Adrenal gland (tissue), 5 donors: ENCODE measurements around the gene NOP16.

ENCODE experiments used
- CTCF ChIP-seq, 6 experiments: fragments of 450-650 bp in 4 of 6; fragments of 200-600 bp in 2 of 6; sonication (generic) in 1 of 6; IDR thresholded peaks; 1 replicate in 5 of 6; 2 replicates in 1 of 6; pipeline versions ENCODE4 v1.5.1 to v1.8.0; 2016 to 2021; ENCODE audit warnings: antibody characterized with exemption in 6 of 6, mild to moderate bottlenecking in 2 of 6, moderate library complexity in 1 of 6
- POLR2A ChIP-seq, 2 donors: fragments of 450-650 bp; IDR thresholded peaks; one replicate each; pipeline ENCODE4 v1.6.1; 2017; ENCODE audit warnings: antibody characterized with exemption in 2 of 2, mild to moderate bottlenecking in 2 of 2, moderate library complexity in 1 of 2
- donor health status: DM: no; HTN: no; CAD: no.

DNA sequence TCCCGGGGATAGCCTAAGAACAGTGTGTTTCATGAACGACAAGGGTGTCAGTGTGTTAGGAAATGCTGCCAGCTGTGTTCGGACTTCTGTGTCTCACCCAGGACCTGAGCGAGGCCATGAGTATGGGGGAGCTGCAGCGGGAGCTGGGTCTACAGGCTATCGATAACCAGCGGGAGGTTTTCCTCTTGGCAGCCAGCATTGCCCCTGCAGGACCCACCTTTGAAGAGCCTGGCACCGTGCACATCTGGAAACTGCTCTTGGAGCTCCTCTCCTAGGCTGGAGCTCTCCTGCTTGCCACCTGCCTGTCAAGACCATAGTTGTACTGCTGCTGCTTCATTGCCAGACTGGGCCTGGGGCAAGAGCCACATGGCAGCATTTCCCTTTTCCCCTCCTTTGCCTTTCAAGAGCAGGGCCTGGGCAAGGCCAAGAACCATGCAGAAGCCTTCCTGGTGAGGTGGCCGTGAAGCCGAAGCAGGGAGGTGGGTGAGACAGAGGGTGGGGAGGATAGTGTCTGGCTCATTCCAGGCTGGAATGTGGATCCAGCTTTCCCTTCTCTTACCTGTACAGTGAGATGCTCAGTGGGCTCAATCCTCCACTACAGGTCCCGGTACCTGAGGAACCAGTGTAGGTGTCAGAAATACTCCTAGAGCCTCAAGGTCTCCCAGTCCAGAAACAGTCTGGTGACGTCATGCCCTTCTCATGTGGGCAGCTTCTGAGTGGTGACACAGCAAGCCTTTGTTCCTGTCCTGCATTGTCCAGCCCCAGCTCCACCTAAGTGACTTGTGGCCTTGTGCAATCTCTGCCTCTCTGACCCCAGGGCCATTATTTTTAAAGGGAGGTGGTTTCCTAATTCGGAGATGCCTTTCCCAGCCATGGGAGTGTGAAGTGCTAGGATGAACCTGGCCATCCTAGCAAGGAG is 16.5 kb downstream of the NOP16 start:
- no peak for TF ChIP-seq CTCF (IDR thresholded peaks at IDR 0.05)
- TF ChIP-seq POLR2A (IDR thresholded peaks at IDR 0.05): no peak
